Measurements from ENCODE around the gene SUSD4.

SUSD4 gene

DNA sequence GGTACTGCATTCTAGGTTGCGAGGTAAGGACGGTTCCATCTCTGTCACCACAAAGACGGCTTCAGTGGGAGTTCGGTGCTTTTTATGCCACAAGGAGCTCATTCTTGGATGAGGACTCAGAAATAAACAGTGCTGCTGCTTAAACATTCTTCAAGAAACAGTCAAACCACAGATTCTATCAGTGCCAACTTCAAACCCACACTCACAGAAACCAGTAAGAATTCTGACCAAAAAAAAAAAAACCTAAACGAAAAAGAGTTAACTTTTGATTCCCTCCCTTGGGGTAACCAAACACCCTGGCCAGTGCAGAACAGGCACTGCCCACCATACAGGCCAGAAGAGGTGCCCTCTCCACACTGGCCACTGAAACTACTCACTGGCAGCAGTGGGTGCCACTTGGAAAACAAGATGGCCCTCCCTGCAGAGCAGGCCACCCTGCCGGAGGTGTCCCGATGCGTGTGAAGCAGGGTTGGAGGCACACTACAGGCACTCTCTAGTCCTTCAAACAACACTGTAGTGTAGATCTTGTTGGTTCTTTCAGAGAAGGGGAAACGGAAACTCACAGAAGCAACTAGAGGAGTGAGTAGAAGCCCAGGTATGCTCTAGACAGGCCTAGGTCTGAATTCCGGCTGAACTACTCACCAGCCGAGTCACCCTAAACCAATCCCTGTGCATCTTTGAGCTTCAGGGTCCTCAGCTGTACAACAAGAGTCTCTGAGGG is 133.7 kb downstream of the SUSD4 start:
- DNase-seq (ENCODE audit: low spot score), result no peak

- DNase-seq (ENCODE audit: low spot score), result no peak
Observed at GRCh38 chr1:223229756-223230155, 134.2 kb downstream of the SUSD4 start.

DNA sequence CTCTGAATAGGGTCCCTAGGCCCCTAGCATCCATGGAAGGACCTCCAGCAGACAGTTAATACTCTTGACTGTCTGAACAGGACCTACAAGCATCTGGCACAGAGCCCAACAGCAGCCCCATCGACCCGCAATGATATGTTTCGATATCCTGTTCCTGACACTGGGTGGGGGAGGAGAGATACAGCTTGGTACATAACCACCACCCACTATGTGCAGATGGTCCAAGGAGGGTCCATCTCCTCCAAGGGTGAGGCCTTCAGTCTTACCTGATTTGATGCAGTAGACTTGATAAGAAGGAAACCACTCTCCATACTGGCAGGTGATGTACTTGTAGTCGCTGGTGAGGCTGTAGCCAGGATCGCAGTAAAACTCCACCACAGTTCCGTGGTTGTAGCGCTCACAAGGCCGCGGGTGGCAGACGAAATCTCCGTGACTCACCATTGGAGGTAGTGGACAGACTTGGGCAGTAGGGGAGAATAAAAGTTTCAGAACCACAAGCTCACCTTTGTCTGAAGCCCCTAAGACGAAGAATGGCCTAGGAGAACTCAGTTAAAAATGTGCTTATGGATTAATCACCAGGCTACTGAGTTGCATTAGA is 134.9 kb downstream of the SUSD4 start:
- no peak for DNase-seq (ENCODE audit: low spot score)

DNA sequence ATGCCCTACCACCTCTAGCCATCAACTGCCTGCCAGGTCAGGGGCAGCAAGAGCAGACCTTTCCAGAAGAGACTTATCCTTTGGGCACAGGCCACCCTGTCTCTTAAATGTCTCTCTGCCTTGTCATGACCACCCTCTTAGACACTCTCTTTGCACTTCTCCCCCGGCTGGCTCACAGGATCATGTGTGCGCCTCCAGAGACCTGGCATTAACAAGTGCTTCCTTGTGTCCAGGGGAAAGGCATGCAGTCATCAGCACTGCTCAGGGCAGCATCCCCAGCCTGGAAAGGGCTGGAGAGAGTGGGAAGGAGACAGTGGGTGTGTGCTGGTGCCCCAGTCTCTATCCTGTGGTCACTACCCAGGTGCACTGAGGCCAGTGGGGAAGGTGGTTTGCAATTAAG is 135.8 kb downstream of the SUSD4 start:
- no peak for DNase-seq (ENCODE audit: low spot score)

- no peak for DNase-seq (ENCODE audit: low spot score)
Observed at GRCh38 chr1:223227486-223228196, 136.3 kb downstream of the SUSD4 start.

DNA sequence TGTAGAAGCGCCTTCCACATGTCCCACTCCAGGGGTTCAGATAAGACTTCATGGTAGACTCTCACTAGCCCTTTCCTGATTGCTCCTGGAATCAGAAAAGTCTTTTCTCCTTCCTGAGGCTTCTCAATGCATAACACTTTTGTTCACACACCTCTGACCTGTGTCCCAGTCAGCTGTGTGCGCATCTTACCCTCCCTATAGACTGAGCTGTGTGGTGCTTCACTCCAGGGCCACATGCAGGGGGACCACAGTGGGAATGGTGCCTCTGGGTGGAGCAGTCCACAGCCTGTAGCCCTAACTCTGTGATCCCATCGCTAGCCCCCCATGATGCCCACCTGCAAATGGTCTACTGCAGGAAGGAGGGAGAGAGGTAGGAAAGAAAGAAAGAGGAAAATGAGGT is 136.9 kb downstream of the SUSD4 start:
- DNase-seq (ENCODE audit: low spot score), result no peak

DNA sequence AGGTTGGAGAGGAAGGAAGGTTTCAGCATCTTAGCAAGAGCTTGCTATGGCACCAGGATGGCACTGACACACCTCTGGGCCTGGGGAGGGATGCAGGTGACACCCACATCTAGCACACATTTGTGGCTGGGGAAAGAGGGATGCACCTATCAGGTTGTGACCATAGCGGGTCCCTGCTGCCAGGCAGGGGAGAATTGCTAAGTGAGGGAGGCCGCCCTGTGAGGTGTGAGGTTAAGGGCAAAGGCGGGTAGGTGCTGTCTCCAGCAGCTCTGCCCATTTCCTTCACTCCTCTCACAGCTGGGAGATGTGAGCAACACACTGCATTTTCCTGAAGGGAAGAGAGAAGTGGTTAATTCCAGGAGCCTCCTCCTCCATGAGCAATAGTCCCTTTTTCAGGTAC is 137.7 kb downstream of the SUSD4 start:
- no peak for DNase-seq (ENCODE audit: low spot score)

DNA sequence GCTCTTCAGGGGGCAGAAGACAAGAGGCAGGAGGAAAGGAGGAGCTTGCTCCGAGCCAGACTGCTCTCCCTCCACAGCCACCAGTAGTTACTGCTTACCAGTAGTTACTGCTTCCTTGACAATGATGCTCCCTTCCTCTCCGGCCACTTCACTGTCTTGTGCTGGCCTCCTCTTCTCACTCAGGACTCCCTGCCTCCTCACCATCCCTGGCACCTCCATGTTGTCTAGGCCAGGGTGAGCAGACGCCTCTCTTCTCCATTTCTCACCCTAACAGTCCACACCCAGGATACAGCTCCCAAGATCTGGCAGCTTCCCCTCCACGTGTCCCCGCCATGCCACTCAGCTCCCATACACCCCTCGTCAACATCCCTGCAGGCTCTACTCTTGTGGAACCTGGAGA is 138.5 kb downstream of the SUSD4 start:
- DNase-seq (ENCODE audit: low spot score), result no peak

GRCh38 chr1:223225061-223225460 is 138.9 kb downstream of the SUSD4 start:
- DNase-seq (ENCODE audit: low spot score), result no peak

DNA sequence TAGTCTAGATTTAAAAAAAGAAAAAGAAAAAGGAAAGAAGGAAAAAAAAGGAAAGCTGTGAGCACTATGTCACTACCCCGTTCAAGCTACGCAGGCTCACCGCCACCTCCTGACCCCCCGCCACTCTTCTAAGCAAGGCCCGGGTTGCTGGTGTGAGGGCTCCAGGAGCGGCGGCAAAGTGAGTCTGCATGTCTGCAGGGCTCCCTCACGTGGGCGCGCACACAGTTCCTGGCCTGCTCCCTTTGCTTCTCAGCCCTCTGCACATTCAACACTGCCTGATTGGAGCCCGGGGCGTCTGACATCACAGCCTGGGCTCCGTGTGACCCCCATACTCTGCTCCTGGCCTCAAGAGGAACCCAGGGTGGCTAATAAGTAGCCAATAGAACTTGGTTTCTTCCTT is 139.5 kb downstream of the SUSD4 start:
- no peak for DNase-seq (ENCODE audit: low spot score)

DNA sequence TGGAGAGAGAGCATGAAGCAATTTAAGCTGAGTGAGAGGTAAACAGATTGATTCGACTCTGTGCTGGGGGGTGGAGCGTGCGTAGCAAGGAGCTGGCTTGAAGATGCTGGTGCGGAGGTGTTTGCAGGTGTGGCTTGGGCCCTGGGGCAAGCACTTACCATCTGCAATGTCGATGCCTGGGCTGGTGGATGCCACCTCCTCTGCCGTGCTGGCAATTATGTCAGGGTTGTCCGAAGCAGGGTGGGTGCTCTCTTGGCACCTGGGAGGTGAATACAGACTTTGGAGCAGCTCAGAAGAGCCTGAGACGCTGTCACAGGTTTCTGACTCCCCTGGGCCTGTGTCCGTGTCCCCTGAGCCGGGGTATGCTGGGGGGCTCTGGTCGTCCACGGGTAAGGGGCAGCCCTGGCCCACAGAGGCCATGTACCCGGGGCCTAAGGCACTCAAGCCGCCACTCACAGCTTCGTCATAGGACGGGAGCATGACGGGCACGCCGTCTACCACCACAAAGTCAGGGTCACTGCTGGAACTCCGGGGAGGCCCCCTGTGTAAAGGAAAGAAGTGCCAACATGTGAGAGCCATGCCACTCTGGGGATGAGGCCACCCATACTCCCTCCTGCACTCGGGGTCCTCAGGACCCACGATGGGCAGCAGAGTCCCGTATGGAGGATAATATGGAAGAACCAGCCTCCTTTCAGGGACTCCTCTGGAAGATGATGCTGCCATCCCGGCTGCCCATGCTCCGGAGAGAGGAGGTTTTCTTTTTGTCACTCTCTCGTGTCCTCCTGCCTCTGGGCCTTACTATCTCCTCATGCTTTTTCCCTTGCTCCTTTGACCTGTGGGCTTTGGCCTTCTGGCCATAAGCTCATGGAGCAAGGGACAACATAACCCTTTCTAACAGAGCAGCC is 140.6 kb downstream of the SUSD4 start:
- DNase-seq (ENCODE audit: low spot score), result no peak

DNA sequence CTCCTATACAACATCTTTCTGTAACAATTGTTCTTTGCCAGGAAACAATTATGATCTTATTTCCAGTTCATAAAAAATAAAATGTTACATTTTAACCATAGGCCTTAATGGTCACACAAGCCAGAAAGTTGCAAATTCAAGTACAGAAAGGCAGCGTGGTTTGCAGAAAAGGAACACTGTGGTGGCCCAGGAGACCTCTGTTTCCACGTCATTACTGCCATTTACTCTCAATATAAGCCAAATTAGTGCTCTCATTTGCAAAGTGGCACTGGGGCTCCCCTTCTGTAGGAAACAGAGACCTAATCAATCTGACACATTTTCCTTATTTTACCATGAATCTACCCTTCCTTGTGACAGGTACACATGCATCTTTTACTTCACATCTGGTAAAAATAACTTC is 141.6 kb downstream of the SUSD4 start:
- no peak for DNase-seq (ENCODE audit: low spot score)

DNA sequence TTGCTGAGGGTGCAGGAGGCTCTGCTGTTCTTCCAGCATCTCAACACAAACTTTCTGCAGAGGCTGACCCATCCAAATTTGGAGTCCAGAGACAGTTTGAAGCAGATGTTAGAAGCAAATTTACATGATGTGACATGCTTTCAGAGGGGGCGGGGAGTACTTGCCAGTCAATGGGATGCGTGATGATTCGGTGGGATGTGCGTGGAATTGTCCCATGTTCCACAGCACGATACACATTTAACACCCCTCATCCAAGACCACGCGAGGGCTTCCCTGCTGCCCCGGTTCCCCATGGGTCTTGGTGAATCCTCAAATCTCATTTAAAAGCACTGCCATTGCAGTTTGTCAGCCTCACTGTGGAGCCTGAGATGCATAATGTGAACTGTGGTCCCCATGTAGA is 142.3 kb downstream of the SUSD4 start:
- DNase-seq (ENCODE audit: low spot score), result no peak

GRCh38 chr1:223219846-223220610 is 143.9 kb downstream of the SUSD4 start:
- DNase-seq (ENCODE audit: low spot score), result no peak

DNA sequence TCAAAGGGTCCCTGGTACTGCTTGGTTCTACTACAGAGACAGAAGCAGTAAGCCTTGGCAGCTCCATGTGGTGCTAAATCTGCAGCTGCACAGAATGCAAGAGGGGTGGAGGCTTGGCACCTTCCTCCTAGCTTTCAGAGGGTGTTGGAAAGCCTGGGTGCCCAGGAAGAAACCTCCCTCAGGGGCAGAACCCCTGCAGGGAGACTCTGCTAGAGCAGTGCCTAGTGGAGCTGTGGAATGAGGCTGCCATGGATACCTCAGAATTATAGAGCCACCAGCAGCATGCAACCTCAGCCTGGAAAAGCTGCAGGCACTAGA is 144.7 kb downstream of the SUSD4 start:
- no peak for DNase-seq (ENCODE audit: low spot score)

DNA sequence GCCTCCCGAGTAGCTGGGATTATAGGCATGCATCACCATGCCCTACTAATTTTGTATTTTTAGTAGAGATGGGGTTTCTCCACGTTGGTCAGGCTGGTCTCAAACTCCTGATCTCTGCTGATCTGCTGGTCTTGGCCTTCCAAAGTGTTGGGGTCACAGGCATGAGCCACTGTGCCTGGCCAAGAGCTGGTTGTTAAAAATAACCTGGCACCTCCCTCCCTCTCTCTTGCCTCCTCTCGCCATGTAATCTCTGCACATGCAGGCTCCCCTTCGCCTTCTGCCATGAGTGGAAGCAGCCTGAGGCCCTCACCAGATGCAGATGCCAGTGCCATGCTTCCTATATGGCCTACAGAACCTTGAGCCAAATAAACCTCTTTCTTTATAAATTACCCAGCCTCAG is 146.2 kb downstream of the SUSD4 start:
- DNase-seq (ENCODE audit: low spot score), result no peak

DNA sequence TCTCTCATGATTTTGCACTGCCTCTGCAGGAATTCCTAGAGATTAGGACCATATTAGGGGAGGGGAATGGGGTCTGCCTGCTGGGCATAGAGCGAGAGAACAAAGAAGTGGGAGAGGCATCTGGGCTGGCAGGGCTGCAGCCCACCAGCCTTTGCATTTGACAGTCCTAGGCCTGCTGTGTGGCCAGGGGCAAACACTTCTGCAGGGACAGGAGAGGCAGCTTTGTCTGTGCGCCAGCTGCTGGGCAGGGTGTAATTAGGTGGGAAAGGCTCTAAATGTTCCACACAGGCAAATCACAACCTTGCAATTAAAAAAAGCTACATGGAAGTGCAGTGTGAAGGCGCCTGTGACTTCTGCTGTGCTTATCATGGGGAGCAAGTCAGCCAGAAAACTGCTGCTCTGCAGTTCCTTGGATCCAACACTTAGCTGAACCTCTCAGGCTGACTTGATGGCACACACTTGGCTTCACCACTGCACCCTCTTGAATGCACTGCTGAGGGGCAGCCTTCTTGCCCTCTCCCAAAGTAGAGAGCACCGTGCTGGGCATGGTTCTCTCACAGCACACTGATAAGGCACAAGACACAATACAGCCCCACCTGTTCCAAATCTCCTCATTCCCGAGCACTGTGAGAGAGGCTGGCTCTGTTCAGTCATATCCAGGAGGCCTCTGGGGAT is 147.3 kb downstream of the SUSD4 start:
- no peak for DNase-seq (ENCODE audit: low spot score)

- no peak for DNase-seq (ENCODE audit: low spot score)
Observed at GRCh38 chr1:223216074-223216473, 147.9 kb downstream of the SUSD4 start.

DNA sequence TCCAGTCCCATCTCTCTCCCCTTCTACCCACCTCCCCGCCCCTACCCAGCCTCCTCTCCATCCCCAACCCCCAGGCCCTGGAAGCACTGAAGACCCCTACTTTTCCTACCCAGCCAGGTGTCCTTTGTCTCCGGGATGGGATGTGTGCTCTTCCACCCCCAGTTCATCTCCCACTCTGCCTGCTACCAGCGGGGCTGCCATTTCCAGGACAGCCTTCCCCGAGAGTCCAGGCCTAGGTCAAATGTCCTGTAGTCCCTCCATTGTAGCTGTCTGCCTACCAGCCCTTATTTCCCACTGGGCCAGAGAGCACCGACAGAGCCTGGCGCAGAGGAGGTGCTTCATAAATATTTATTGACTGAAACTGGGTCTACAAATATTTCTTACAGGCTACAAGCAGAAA is 148.9 kb downstream of the SUSD4 start:
- DNase-seq (ENCODE audit: low spot score), result no peak

DNA sequence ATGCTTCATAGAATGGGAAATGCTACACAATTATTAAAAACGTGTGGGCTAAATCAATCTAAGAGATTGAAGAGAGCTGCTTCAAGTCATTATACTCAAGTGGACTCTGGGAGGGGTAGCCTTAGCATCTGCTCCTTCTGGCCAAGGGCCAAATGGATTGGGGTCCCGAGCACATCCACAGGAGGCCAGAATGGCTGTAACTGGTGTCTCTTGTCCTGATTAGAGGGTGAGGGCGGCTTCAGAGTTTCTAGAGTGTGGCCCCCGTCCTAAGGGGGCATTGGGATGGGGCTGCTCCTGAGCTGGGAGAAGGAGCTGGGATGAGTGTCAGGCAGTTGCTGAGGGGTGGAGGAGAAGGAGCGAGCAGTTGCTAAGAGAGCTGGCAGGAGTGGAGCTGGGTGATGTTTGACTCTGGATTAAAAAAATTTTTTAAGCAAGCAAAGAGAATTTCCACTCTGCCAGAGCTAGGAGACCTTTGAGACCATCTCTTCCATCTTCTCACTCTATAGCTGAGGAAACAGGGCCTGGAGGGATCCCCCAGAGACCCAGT is 149.6 kb downstream of the SUSD4 start:
- DNase-seq (ENCODE audit: low spot score), result no peak

GRCh38 chr1:223212441-223212840 is 151.5 kb downstream of the SUSD4 start:
- no peak for DNase-seq (ENCODE audit: low spot score)

Data from globus pallidus (tissue), 1 donor.